ENCODE data around the gene CNTN6.

DNA sequence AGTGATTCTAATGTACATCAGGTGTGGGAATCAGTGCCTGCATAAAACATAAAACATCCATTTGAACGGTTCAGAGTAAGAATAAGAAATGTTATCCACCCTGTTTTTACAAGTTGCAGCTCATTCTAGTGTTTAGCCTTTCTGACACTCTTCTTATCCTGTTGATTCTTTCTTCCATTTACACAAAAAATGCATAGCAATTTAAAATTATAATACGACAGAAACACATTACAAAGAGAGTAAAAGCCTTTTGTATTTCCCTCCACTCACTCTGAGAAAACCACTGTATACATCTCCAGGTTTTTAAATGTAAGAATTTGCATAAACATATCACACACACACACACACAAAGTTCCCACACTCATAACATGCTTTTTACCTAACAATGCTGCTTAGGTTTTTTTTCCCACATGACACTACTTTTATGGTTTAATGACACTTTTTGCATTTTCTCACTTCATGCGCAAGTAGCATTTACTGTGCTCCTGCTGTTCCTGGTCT is 199.8 kb downstream of the CNTN6 start:
- TF ChIP-seq, protein P1, sequence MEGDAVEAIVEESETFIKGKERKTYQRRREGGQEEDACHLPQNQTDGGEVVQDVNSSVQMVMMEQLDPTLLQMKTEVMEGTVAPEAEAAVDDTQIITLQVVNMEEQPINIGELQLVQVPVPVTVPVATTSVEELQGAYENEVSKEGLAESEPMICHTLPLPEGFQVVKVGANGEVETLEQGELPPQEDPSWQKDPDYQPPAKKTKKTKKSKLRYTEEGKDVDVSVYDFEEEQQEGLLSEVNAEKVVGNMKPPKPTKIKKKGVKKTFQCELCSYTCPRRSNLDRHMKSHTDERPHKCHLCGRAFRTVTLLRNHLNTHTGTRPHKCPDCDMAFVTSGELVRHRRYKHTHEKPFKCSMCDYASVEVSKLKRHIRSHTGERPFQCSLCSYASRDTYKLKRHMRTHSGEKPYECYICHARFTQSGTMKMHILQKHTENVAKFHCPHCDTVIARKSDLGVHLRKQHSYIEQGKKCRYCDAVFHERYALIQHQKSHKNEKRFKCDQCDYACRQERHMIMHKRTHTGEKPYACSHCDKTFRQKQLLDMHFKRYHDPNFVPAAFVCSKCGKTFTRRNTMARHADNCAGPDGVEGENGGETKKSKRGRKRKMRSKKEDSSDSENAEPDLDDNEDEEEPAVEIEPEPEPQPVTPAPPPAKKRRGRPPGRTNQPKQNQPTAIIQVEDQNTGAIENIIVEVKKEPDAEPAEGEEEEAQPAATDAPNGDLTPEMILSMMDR (conservative IDR thresholded peaks at IDR 0.05; ENCODE audit: low read depth in 2 of 2): no peak
- TF ChIP-seq, protein P2, sequence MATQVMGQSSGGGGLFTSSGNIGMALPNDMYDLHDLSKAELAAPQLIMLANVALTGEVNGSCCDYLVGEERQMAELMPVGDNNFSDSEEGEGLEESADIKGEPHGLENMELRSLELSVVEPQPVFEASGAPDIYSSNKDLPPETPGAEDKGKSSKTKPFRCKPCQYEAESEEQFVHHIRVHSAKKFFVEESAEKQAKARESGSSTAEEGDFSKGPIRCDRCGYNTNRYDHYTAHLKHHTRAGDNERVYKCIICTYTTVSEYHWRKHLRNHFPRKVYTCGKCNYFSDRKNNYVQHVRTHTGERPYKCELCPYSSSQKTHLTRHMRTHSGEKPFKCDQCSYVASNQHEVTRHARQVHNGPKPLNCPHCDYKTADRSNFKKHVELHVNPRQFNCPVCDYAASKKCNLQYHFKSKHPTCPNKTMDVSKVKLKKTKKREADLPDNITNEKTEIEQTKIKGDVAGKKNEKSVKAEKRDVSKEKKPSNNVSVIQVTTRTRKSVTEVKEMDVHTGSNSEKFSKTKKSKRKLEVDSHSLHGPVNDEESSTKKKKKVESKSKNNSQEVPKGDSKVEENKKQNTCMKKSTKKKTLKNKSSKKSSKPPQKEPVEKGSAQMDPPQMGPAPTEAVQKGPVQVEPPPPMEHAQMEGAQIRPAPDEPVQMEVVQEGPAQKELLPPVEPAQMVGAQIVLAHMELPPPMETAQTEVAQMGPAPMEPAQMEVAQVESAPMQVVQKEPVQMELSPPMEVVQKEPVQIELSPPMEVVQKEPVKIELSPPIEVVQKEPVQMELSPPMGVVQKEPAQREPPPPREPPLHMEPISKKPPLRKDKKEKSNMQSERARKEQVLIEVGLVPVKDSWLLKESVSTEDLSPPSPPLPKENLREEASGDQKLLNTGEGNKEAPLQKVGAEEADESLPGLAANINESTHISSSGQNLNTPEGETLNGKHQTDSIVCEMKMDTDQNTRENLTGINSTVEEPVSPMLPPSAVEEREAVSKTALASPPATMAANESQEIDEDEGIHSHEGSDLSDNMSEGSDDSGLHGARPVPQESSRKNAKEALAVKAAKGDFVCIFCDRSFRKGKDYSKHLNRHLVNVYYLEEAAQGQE (IDR thresholded peaks at IDR 0.05; ENCODE audit: unreplicated experiment): no peak
- TF ChIP-seq POLR2AphosphoS5 (IDR thresholded peaks at IDR 0.05; ENCODE audit: low read depth): no peak
- TF ChIP-seq ETS1 (IDR thresholded peaks at IDR 0.05): no peak
- TF ChIP-seq JUNB (IDR thresholded peaks at IDR 0.05; ENCODE audit: unreplicated experiment): no peak
- no peak for TF ChIP-seq EZH2 (IDR thresholded peaks at IDR 0.05; ENCODE audit: low read depth, unreplicated experiment)
- TF ChIP-seq EZH2phosphoT487 (IDR thresholded peaks at IDR 0.05; ENCODE audit: unreplicated experiment): no peak
- TF ChIP-seq CREB1 (CRISPR knock-in tag; IDR thresholded peaks at IDR 0.05; ENCODE audit: low read depth): no peak

Data from GM23338 (cell line).